Stimulated activated naive B cell treated with anti-CD40 and anti-IgM and Interleukin-4, amounts not matched to agents 10 μg/mL and 1 μg/mL and 100 μg/mL, for 72 hours (primary cell): ENCODE data around the gene LDLRAD3.
"Not testable (repeated sequence)": the region's sequence is repeated elsewhere in the genome, so short reads cannot be mapped to it uniquely, and the experiment has no call there.

Experiments used
- ATAC-seq, 2 donors: fragments of 150-1000 bp; cut with Tn5 transposase; replicated peaks; 2 replicates each; pipeline ENCODE4 v1.10.0; 2021; ENCODE audit warnings: moderate library complexity in 1 of 2
- DNase-seq: peaks from one replicate; pipeline ENCODE4 v3.0.0; 2021
- H3K27ac Mint-ChIP-seq: one replicate; pipeline ENCODE4 v1.8.0; 2022; ENCODE audit warnings: mild to moderate bottlenecking, mixed read lengths
- H3K27me3 Mint-ChIP-seq, 2 donors: one replicate each; pipeline ENCODE4 v1.8.0; 2022; ENCODE audit warnings: mixed read lengths in 2 of 2
- H3K36me3 Mint-ChIP-seq, 2 donors: one replicate each; pipeline ENCODE4 v1.8.0; 2022; ENCODE audit warnings: mixed read lengths in 2 of 2, mild to moderate bottlenecking in 1 of 2
- H3K4me1 Mint-ChIP-seq, 2 donors: one replicate each; pipeline ENCODE4 v1.8.0; 2022; ENCODE audit warnings: mixed read lengths in 2 of 2, mild to moderate bottlenecking in 1 of 2
- H3K4me3 Mint-ChIP-seq, 2 donors: one replicate each; pipeline ENCODE4 v1.8.0; 2022; ENCODE audit warnings: mild to moderate bottlenecking in 2 of 2, mixed read lengths in 2 of 2, moderate library complexity in 1 of 2
- H3K9me3 Mint-ChIP-seq, 2 donors: one replicate each; pipeline ENCODE4 v1.8.0; 2022; ENCODE audit warnings: mixed read lengths in 2 of 2, mild to moderate bottlenecking in 1 of 2

LDLRAD3 gene

GRCh38 chr11:36000616-36001190, 56.8 kb downstream of the LDLRAD3 start:
- H3K4me3 Mint-ChIP-seq = no peak overlapping the region
- peaks cover 5 to 6% of the 10 kb centered on the region in 2 donors for H3K27me3 Mint-ChIP-seq
- no peaks in the 10 kb centered on the region for H3K36me3 Mint-ChIP-seq
- H3K9me3 Mint-ChIP-seq = peaks cover 5 to 9% of the 10 kb centered on the region in 2 donors
- no peak for ATAC-seq
- H3K27ac Mint-ChIP-seq = no peak overlapping the region
- peaks cover 0 to 4% of the 10 kb centered on the region in 2 donors for H3K4me1 Mint-ChIP-seq
- no peak for DNase-seq

- H3K4me1 Mint-ChIP-seq = peaks cover 0 to 4% of the 10 kb centered on the region in 2 donors
- DNase-seq (no peak), ATAC-seq (no peak)
- peaks cover 5 to 6% of the 10 kb centered on the region in 2 donors for H3K27me3 Mint-ChIP-seq
- H3K4me3 Mint-ChIP-seq = no peak overlapping the region
- H3K36me3 Mint-ChIP-seq = no peaks in the 10 kb centered on the region
- H3K27ac Mint-ChIP-seq = peak overlapping the region; percentile 71
- H3K9me3 Mint-ChIP-seq = peaks cover 5 to 9% of the 10 kb centered on the region in 2 donors
Measured at GRCh38 chr11:36002196-36002595, 58.3 kb downstream of the LDLRAD3 start.

GRCh38 chr11:36002796-36003195, 58.9 kb downstream of the LDLRAD3 start:
- ATAC-seq (no peak), DNase-seq (no peak)
- no peak overlapping the region for H3K4me3 Mint-ChIP-seq
- no peak overlapping the region for H3K27ac Mint-ChIP-seq
- H3K9me3 Mint-ChIP-seq = peaks cover 5 to 9% of the 10 kb centered on the region in 2 donors
- H3K4me1 Mint-ChIP-seq = peaks cover 0 to 4% of the 10 kb centered on the region in 2 donors
- no peaks in the 10 kb centered on the region for H3K36me3 Mint-ChIP-seq
- H3K27me3 Mint-ChIP-seq = peaks cover 5 to 11% of the 10 kb centered on the region in 2 donors

- H3K4me3 Mint-ChIP-seq = no peak overlapping the region
- peaks cover 5 to 9% of the 10 kb centered on the region in 2 donors for H3K9me3 Mint-ChIP-seq
- DNase-seq (no peak), ATAC-seq (no peak)
- H3K36me3 Mint-ChIP-seq = no peaks in the 10 kb centered on the region
- no peak overlapping the region for H3K27ac Mint-ChIP-seq
- H3K4me1 Mint-ChIP-seq = peaks cover 0 to 2% of the 10 kb centered on the region in 2 donors
- H3K27me3 Mint-ChIP-seq = peaks cover 5 to 18% of the 10 kb centered on the region in 2 donors
Measured at GRCh38 chr11:36006556-36006955, 62.7 kb downstream of the LDLRAD3 start.

- Mint-ChIP-seq H3K27ac (no peak overlapping the region), H3K4me1 (peaks cover 0 to 2% of the 10 kb centered on the region in 2 donors), H3K36me3 (no peaks in the 10 kb centered on the region), H3K27me3 (peaks cover 4 to 18% of the 10 kb centered on the region in 2 donors), H3K9me3 (peaks cover 5 to 9% of the 10 kb centered on the region in 2 donors), H3K4me3 (no peak overlapping the region)
- DNase-seq (no peak), ATAC-seq (no peak)
Measured at GRCh38 chr11:36007127-36007655, 63.3 kb downstream of the LDLRAD3 start.

GRCh38 chr11:36008584-36008983, 64.7 kb downstream of the LDLRAD3 start:
- Mint-ChIP-seq H3K4me1 (no peaks in the 10 kb centered on the region), H3K27me3 (peaks cover 4 to 23% of the 10 kb centered on the region in 2 donors), H3K4me3 (no peak overlapping the region), H3K36me3 (no peaks in the 10 kb centered on the region), H3K9me3 (peaks cover 5 to 9% of the 10 kb centered on the region in 2 donors), H3K27ac (no peak overlapping the region)
- no peak for DNase-seq
- no peak for ATAC-seq

- no peak for ATAC-seq
- no peak for DNase-seq
- Mint-ChIP-seq H3K4me3 (no peak overlapping the region), H3K4me1 (no peaks in the 10 kb centered on the region), H3K36me3 (no peaks in the 10 kb centered on the region), H3K27ac (no peak overlapping the region), H3K9me3 (peaks cover 5 to 8% of the 10 kb centered on the region in 2 donors), H3K27me3 (peaks cover 4 to 32% of the 10 kb centered on the region in 2 donors)
Measured at GRCh38 chr11:36009473-36009872, 65.6 kb downstream of the LDLRAD3 start.

GRCh38 chr11:36010010-36010740, 66.3 kb downstream of the LDLRAD3 start:
- DNase-seq (no peak), ATAC-seq (no peak)
- Mint-ChIP-seq H3K9me3 (peaks cover 5% of the 10 kb centered on the region in 2 donors), H3K4me1 (no peaks in the 10 kb centered on the region), H3K27ac (no peak overlapping the region), H3K4me3 (no peak overlapping the region), H3K36me3 (no peaks in the 10 kb centered on the region), H3K27me3 (peaks cover 4 to 34% of the 10 kb centered on the region in 2 donors)

- Mint-ChIP-seq H3K36me3 (no peaks in the 10 kb centered on the region), H3K4me1 (no peaks in the 10 kb centered on the region), H3K9me3 (no peaks in the 10 kb centered on the region), H3K27me3 (peaks cover 4 to 29% of the 10 kb centered on the region in 2 donors), H3K4me3 (no peak overlapping the region), H3K27ac (no peak overlapping the region)
- ATAC-seq (no peak), DNase-seq (no peak)
Measured at GRCh38 chr11:36011574-36011973, 67.7 kb downstream of the LDLRAD3 start.

- DNase-seq (no peak), ATAC-seq (no peak)
- H3K27me3 Mint-ChIP-seq = peaks cover 4 to 27% of the 10 kb centered on the region in 2 donors
- H3K9me3 Mint-ChIP-seq = no peaks in the 10 kb centered on the region
- H3K36me3 Mint-ChIP-seq = no peaks in the 10 kb centered on the region
- H3K4me1 Mint-ChIP-seq = no peaks in the 10 kb centered on the region
- H3K4me3 Mint-ChIP-seq = no peak overlapping the region
- H3K27ac Mint-ChIP-seq = no peak overlapping the region
Measured at GRCh38 chr11:36012455-36012854, 68.6 kb downstream of the LDLRAD3 start.

- Mint-ChIP-seq H3K27ac (no peak overlapping the region), H3K9me3 (no peaks in the 10 kb centered on the region), H3K36me3 (no peaks in the 10 kb centered on the region), H3K27me3 (peaks cover 4 to 22% of the 10 kb centered on the region in 2 donors), H3K4me3 (no peak overlapping the region), H3K4me1 (no peaks in the 10 kb centered on the region)
- DNase-seq (no peak), ATAC-seq (no peak)
Measured at GRCh38 chr11:36012979-36013378, 69.1 kb downstream of the LDLRAD3 start.

- DNase-seq, H3K27ac Mint-ChIP-seq, ATAC-seq, H3K36me3 Mint-ChIP-seq, H3K4me3 Mint-ChIP-seq, H3K4me1 Mint-ChIP-seq, H3K9me3 Mint-ChIP-seq: not testable (repeated sequence)
- H3K27me3 Mint-ChIP-seq = peaks cover 4 to 22% of the 10 kb centered on the region in 2 donors
Measured at GRCh38 chr11:36013446-36013845, 69.6 kb downstream of the LDLRAD3 start.

GRCh38 chr11:36013950-36014897, 70.4 kb downstream of the LDLRAD3 start:
- DNase-seq (no peak), ATAC-seq (no peak)
- H3K4me1 Mint-ChIP-seq = no peaks in the 10 kb centered on the region
- no peaks in the 10 kb centered on the region for H3K9me3 Mint-ChIP-seq
- H3K4me3 Mint-ChIP-seq = no peak overlapping the region
- H3K27ac Mint-ChIP-seq = no peak overlapping the region
- H3K27me3 Mint-ChIP-seq = peaks cover 4 to 16% of the 10 kb centered on the region in 2 donors
- no peaks in the 10 kb centered on the region for H3K36me3 Mint-ChIP-seq
